Keratinocyte (primary cell): ENCODE data around the gene ARPP19.
"Not testable (repeated sequence)": the region's sequence is repeated elsewhere in the genome, so short reads cannot be mapped to it uniquely, and the experiment has no call there.

ENCODE experiments used
- CTCF ChIP-seq, 3 experiments: IDR thresholded peaks in 1 of 3; conservative IDR thresholded peaks in 1 of 3; optimal IDR thresholded peaks in 1 of 3; 2 replicates in 2 of 3; 3 replicates in 1 of 3; pipeline versions ENCODE3 to v1.5.1; 2011; ENCODE audit warnings: low read length in 3 of 3, mild to moderate bottlenecking in 3 of 3, moderate library complexity in 2 of 3, control low read depth in 1 of 3, inconsistent platforms in 1 of 3; ENCODE audit not compliant: insufficient read depth in 2 of 3; ENCODE audit errors: extremely low read depth in 1 of 3
- EZH2 ChIP-seq: IDR thresholded peaks from one replicate; pipeline ENCODE4 v1.6.1; 2012; ENCODE audit warnings: inconsistent platforms, mild to moderate bottlenecking, low read length, moderate library complexity

- not testable (repeated sequence) for TF ChIP-seq CTCF (optimal IDR thresholded peaks at IDR 0.05 in 1 of 3, IDR thresholded peaks at IDR 0.05 in 1 of 3, conservative IDR thresholded peaks at IDR 0.05 in 1 of 3; ENCODE audit: extremely low read depth in 1 of 3, insufficient read depth in 2 of 3, low read length in 3 of 3); EZH2
Measured at GRCh38 chr15:52551186-52551585, 17.6 kb downstream of the ARPP19 start.
